SIG-M5 treated with dmso at 0.1 percent for 504 hours (cell line): ENCODE measurements around the gene GYPE.
"Not testable (repeated sequence)": the region's sequence is repeated elsewhere in the genome, so short reads cannot be mapped to it uniquely, and the experiment has no call there.

Experiments used
- DNase-seq: peaks from one replicate; lab custom pipeline; 2025; ENCODE audit not compliant: unreplicated experiment; lab: John Stamatoyannopoulos, UW

GYPE gene

DNA sequence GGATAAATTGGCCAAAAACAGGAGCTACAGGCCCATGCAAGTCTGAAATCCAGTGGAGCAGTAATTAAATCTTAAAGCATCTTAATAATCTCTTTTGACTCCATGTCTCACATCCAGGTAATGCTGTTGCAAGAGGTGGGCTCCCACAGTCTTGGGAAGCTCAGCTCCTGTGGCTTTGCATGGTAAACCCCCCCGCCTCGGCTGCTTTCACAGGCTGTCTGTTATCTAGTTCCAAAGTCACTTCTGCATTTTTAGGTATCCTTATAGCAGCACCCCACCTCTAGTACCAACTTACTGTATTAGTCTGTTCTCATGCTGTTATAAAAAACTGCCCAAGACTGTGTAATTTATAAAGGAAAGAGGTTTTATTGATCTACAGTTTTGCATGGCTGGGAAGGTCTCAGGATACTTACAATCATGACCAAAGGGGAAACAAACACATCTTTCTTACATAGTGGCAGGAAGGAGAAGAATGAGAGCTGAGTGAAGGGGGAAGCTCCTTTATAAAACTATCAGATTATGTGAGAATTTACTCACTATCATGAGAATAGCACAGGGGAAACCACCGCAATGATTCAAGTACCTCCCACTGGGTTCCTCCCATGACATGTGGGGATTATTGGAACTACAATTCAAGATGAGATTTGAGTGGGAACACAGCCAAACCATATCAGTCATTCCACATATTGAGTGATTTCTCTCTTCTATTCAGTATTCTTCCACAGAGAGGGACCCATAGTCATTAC, 34.7 kb downstream of the GYPE start:
- DNase-seq = not testable (repeated sequence)

DNA sequence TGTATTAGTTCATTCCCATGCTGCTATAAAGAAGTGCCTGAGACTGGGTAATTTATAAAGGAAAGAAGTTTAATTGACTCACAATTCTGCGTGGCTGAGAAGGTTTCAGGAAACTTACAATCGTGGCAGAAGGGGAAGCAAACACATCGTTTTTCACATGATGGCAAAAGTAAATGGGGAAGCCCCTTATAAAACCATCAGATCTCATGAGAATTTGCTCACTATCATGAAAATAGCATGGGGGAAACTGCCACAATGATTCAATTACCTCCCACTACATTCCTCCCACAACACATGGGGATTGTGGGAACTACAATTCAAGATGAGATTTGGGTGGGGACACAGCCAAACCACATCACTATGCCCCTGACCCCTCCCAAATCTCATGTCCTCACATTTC, 35.4 kb downstream of the GYPE start:
- not testable (repeated sequence) for DNase-seq

DNA sequence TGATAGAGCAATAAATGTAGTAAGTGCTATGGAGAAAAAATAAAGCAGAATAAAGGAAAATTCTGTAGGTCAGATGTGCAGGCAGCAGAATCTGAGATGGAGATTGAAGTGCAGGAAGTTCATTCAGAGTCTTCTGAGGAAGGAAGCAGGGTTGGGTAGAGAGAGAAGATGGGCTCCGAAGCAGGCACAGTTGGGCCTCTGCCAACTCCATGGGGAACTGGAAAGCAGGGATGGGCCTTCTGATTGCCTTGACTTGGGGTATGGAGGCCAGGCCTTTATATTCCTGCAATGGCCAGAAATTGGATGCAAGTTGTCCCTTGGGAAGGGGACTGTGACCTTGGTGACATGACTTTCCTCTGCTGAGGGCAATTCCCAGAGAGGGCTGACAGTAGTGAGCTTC, 42.6 kb downstream of the GYPE start:
- DNase-seq = not testable (repeated sequence)

DNA sequence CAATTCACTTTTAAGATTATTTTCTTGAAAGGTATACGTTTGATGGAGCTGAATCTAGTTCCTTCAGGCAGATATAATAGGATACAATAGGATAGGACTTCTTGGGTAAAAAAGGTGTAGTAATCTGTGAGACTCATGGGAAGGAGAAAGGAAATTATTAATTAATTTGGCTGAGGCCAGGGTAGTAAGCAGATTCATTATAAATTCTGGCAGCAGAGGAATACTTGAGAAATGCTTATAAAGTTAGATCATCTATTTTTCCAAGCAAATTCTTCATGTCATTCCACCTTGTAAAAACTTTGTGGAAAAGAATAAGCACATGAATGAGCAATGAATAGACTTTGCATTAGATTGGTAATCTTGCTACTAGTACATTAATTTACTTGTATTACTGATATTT, 46.9 kb downstream of the GYPE start:
- no peak for DNase-seq

DNA sequence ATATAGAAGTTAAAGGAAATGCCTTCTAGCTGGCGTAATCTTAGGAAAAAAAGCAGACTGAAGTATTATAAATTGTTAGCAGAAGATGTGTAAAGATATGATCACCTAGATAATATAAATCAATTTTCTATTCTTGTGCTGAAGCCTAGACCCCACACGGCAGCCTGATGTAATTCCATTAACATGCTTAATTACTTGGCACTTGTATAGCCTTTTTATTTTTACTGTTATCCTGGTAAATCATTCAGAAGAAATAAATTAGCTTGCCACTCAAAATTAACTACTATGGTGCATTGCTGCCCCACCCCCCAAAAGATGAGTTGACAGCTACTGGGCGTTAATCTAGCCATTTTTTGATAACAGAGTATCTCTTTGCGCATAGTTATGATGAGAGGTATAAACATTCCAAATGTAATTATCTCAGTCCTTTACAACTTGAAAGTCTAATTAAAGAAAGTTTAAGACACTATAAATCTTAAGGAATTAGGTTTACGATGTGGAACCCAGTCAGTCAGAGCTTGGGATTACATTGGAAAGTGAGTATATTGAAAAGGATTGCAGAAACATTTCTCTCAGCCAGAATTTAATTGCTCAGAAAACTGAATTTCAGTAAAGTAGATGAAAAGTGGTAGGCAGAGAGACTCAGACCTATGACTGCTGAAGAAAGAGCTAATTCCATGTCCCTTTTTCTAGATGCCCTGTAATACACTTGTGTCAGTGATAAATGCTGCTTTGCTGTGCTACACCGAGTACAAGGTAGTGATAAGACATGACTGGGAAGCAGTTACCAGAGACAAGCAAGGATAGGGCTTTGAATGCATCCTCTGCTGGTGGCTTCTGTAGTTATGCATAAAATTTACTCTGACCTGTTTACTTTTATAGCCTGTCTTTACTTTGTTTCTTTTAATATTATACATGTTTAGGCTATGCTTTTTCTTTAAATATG, 47.7 kb downstream of the GYPE start:
- DNase-seq = not testable (repeated sequence)

DNA sequence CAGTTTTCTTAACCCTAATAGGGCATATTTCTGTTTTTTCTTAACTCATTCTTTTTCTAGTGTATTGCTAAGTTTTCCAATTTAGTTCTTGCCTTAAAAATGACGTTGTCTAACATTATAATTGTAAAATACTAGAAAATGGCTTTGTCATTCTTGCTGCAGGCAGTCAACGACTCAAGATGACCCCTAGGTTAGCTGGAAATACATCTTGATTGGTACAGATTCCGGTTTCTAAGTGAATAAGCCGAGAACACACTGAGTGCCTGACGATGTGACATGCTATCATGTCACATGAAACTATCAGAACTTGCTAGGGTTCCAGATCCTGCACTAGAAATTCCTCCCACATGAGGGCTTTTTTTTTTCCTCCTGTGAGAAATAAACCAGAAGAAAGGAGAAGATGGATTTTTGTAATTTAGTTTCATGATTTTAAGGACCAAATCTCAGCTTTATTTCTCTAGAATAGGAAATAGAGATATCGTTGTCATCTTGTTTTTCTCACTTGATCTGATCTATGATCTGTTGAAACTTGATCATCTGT, 49.3 kb downstream of the GYPE start:
- DNase-seq = not testable (repeated sequence)

DNA sequence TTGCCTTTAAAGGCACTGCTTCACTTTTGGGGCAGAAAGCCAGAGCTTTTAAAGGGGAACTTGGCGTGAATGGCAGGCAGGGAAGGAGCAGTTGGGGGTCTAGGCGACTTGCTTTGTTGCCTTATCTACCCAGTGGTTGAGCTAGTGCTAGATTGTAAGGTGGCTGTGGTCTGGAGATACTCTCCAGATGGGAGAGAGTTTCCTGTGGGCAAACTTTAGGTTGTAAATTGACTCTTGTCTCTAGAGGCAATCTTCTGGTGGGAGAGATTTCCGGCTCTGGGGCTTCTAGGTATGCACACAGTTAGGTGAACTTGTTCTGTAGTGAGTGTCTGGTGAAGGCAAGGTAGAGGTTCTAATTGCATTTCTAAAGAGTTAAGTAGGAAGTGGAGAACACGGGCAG, 50.7 kb downstream of the GYPE start:
- DNase-seq = not testable (repeated sequence)

DNA sequence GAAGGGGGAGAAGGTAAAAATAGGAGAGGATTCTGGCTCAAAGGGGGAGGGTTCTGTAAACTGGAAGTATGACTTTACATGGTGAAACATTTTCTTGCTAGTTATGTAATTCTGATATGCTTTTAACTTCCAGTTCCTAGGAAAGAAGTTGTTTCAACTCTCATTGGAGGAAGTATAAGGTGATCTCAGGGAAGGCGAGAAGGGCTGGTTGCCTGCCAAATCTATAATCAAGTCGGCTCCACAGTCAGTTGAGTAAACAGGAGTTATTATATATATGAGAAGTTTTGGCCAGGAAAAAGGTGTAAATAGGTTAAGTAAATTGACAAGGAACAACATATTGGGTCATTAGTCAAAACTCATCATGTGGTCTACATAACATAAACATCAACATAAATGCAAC, 56.1 kb downstream of the GYPE start:
- not testable (repeated sequence) for DNase-seq

DNA sequence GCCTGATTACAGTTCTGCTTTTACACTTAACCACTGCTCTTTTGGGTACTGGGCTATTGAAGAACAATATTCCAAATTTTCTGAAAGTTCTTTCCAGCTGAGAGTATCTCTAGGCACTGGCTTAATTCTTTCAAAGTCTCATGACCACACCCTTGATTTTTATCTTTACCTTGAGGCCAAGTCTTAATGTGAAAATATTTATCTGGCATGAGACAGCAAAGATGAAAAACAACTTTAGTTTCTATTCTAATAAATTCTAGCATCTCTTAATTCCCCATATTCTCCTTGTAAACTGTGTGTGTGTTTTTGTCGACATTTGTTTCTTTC, 61.9 kb downstream of the GYPE start:
- DNase-seq = not testable (repeated sequence)

DNA sequence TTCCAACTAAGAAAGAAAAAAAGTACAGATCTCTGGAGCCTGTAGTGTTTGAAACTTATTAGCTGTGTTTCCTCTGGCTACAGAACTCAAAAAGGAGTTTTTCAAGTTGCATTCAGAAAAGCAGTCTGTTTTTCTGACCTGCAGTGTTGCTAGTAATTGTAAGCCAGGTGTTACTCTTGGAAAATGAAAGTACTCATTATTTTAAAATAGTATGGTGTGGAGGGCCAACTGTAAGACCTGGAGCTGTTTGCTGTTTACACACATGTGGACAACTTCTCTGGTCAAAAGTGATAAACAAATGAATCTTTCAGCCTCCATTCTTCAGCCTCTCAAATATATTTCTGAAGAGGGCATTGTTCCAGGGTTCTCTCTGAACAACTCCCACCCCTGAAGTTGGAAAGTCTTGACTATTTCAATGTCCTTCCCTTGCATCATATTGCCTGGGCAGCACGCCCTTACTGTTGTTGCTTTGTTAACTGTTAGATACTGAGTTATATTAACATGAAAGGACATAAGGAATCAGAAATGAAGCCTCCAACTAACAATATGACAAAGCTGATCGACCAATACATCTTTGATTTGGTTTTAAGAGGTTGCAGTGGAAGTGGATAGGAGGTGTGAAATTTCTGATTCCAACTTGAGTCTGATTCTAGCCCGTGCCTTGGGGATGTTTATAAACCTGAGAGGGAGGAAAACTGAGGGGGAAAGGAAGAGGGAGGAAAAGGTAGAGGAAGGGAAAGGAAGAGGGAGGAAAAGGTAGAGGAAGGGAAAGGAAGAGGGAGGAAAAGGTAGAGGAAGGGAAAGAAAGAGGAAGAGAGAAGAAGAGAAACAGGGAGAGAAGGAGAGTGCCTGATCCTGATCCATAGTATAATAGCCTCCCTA, 62.5 kb downstream of the GYPE start:
- not testable (repeated sequence) for DNase-seq

DNA sequence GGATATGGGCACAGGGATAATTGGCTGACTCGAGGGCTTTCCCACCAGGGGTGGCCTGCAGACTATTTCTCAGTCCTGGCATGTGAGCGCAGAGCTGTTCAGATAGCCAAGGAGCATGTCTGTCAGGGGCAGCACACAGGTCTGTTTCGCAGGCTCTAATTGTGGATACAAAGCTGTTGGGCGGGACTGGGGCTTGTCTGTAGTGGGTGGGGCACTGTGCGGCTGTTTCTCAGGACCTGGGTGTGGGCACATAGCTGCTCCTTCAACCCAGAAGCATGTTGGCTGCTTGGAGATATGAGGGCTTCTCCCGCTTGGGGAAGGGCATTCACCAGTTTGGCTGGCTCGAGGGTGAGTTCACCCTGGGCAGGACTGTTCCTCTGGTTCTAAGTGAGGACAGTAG, 65.9 kb downstream of the GYPE start:
- DNase-seq = not testable (repeated sequence)

DNA sequence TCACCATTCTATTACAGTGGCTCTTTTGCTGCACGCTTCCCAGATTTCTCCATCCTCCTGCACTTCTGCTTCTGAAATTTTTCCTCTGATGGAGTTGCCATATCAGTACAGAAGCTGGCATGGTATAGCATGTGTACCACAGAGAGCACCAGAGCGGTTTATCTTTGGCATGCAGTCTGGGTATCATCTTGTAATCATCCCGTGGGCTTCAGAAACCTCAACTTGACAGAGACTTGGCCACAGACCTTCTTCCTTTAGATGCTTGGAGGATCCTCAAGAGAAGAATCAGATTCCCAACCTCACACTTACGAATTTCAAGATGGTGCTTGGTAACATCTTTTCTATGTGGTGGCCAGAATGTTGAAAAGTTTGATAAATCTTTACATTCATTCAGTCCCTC, 71.2 kb downstream of the GYPE start:
- DNase-seq = not testable (repeated sequence)

DNA sequence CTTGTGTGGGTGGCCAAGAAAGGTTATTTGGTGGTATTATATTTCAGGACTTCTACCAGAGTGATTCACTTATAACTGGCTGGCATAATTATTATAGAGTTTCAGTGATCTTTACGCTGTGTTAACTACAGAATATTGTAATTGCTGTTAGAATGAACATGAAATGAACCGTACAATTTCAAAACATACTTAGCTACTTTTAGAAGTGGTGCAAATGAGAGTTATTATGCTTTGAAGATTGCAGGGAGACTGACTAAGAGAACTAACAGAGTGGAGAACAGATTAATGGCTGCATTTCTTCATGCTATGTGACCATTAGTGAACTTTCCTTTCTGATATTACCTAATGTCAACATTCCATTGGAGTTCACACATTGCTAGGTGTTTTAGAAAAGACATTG, 71.7 kb downstream of the GYPE start:
- DNase-seq = not testable (repeated sequence)

DNA sequence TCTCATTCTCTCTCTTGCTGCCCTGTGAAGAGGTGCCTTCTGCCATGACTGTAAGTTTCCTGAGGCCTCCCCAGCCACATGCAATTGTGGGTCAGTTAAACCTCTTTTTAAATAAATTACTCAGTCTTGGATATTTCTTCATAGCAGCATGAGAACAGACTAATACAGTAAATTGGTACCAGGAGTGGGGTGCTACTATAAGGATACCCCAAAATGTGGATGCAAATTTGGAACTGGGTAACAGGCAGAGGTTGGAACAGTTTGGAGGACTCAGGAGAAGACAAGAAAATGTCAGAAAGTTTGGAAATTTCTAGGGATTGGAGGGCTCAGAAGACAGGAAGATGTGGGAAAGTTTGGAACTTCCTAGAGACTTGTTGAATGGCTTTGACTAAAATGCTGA, 74.8 kb downstream of the GYPE start:
- not testable (repeated sequence) for DNase-seq

DNA sequence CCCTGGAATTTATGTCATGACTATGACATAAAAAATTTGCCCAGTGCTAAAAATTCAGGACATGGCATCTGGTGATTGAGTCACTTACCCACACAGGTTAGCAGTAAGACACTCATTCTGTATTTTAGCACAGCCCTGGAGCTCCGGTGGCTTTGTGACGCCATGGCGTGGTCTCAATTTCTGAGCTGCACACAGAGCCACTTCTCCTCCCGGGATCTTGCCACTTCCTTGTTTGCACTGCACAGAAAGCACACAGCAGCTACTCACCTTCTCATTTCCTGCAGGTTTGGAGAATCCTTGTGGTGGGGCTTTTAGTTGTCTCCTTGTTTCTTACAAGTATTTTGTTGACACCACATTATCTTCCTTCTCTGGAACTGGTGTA, 76.1 kb downstream of the GYPE start:
- DNase-seq = not testable (repeated sequence)
